CD4-positive, alpha-beta T cell treated with Interleukin-1 beta for 1 hour (primary cell): ENCODE measurements around the gene EXT2.

Source experiments
- DNase-seq, 2 donors: peaks; one replicate each; pipeline ENCODE4 v3.0.0-alpha.2; 2020 to 2022

Gene EXT2

DNA sequence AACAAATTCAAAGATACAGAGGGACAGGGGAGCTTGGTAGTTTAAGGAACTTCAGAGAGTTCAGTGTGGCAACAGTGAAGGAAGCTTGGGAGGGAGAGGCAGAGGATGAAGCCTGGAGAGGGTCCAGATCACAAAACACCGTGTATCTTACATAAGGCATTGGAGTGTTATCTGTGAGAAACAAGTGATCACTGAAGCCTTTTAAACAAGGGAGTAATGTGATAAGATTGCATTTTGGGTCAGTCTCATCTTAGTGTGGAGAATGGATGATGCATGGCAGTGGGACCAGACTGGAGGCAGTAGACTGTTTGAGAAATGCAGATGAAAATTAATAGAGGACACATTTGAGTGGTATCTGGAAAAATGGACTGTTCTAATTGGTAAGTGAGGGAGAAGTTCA, 79.4 kb downstream of the EXT2 start:
- DNase-seq, result no peak

GRCh38 chr11:44176546-44177213, 81.2 kb downstream of the EXT2 start:
- no peak for DNase-seq

DNA sequence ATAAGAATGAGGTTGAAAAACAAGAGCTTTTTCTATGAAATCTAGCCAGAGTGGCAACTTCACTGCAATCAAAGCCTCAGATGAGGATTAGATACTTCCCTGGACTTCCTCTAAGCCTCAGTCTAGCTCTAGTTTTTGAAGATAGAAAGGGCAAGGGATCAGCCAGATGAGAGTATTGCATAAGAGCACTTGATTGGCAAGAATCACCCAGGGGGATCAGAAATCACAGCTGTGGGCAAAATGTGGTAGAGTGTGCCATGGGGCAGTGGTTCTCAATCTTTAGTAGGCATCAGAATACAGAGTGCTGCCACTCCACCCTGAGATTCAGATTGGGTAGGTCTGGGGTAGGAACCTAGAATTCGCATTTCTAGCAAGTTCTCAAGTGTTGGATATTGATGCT, 82.4 kb downstream of the EXT2 start:
- DNase-seq, result no peak

GRCh38 chr11:44178381-44178780, 82.9 kb downstream of the EXT2 start:
- no peak for DNase-seq

GRCh38 chr11:44179173-44179572, 83.7 kb downstream of the EXT2 start:
- no peak for DNase-seq

GRCh38 chr11:44180107-44180506, 84.6 kb downstream of the EXT2 start:
- no peak for DNase-seq

- DNase-seq, result no peak
These were observed 90.0 kb downstream of the EXT2 start for GRCh38 chr11:44185522-44185921.

GRCh38 chr11:44186321-44186930, 90.9 kb downstream of the EXT2 start:
- DNase-seq, result no peak

DNA sequence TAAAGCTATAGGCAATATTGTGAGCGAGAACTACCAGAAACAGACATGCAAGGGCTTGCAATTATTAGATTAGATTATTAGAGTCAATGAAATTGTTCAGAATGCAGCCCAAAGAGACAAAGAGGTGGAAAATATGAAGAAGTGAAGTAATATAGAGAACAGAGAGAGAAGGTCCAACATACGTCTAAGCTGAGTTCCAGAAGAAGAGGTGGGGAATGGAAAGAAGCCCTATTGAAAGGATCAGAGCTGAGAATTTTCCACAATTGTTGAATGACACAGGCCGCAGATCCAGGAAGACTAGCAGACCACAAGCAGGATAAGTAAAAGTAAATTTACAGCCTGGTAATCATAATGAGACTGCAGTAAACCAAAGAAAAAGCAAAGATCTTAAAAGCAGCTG, 93.2 kb downstream of the EXT2 start:
- DNase-seq, result no peak

GRCh38 chr11:44189986-44190882, 94.8 kb downstream of the EXT2 start:
- DNase-seq, result no peak

GRCh38 chr11:44190883-44191230, 95.4 kb downstream of the EXT2 start:
- no peak for DNase-seq

GRCh38 chr11:44191322-44192016, 96.0 kb downstream of the EXT2 start:
- DNase-seq, result no peak

DNA sequence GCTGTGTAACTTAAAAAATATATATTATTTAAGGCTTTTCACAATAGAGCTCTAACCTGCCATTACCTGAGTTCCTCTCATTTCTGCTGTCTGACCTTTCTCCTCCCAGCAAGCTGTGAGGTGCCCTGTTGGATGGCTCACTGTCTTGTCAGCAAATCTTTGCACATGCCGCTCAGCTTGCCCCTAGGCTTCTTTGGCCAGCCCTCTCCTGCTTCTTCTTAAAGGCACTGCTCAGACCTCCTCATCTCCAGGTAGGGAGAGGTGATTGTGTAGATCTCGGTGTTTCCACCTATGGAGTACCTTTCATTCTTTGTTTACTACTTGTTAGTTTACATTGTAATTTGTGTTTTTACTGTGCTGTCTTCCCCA, 96.5 kb downstream of the EXT2 start:
- DNase-seq, result no peak

- DNase-seq, result no peak
These were observed 97.1 kb downstream of the EXT2 start for GRCh38 chr11:44192462-44193100.

GRCh38 chr11:44193856-44194255, 98.4 kb downstream of the EXT2 start:
- no peak for DNase-seq

DNA sequence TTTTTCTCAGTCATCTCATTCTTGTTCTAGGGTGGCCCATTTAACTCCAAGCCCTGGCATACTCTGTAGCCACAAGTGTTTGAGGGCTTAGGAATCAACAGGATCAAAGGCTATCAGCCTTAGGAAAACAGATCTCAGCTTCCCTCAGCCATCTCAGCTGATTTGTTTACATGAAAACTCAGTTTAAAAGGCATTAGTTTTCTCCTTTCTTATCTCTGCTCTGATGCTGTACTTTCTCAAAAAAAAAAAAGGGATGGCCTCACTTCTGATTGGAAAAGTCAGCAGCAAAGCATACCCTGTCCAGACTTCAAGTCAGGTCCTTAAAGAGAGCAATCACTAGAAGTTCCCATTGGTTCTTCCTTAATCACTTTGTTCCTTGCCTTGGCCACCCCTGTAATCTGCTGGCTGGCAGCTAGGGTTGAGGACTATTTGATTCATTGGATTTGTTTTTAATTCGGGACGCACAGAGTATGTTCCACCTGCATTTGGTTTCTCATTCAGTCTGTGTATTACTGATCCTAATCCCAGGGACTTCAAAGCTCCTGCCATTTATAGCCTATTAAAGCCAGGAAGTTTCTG, 102.8 kb downstream of the EXT2 start:
- DNase-seq, result no peak

- no peak for DNase-seq
These were observed 103.8 kb downstream of the EXT2 start for GRCh38 chr11:44199298-44199697.

DNA sequence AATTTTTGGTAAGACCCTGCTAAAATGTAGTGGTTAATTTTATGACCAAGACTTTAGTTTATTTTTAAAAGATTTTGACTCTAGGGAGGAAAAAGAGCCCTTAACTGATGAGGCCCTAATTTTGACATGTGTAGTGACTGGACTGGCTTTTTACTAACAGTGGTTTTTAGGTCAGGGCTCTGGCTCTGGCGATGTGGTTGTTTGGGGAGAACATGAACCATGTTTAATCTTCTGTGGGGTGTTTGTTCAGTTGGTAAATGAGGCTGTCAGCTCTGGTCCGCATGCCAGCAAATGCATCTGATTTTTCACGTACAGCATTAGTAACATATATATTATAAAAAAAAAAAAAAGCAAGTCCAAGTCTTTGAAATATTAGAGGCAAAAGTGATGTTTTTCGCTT, 104.3 kb downstream of the EXT2 start:
- DNase-seq, result no peak

- no peak for DNase-seq
These were observed 108.0 kb downstream of the EXT2 start for GRCh38 chr11:44203270-44204043.

- DNase-seq, result no peak
These were observed 109.9 kb downstream of the EXT2 start for GRCh38 chr11:44205352-44205751.

- DNase-seq, result no peak
These were observed 110.4 kb downstream of the EXT2 start for GRCh38 chr11:44205836-44206235.

DNA sequence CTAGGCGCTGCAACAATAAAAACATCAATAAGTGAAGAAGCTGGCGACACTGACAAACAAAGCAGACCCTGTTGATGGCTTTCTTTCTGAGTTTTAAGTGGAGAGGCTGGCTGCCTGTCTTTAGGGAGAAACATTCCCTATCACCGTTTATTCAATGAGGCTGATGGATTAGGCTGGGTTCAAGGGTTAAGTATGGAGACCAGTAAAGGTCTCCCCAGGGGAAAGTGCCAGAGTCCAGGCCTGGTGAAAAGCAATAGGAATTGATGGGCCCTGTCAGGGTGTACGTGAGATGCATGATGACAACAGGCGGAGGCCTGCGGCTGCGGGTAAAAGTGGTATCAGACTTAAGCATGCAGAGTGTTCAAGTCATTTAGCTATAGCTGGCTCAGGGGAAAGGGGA, 111.8 kb downstream of the EXT2 start:
- DNase-seq, result no peak
